NB4 (cell line): ENCODE results near the gene ATRAID.

Experiments used
- CTCF ChIP-seq: IDR thresholded peaks from one replicate; pipeline ENCODE4 v1.5.1; 2012; ENCODE audit warnings: low read depth, low read length
- MYC ChIP-seq: IDR thresholded peaks from 2 replicates; pipeline ENCODE4 v1.6.1; 2011; ENCODE audit warnings: low read depth, low read length
- POLR2A ChIP-seq: IDR thresholded peaks from 2 replicates; pipeline ENCODE4 v1.6.1; 2011; ENCODE audit warnings: mild to moderate bottlenecking; ENCODE audit not compliant: insufficient read length; ENCODE audit errors: extremely low read depth

- TF ChIP-seq CTCF (no peak), POLR2A (no peak), MYC (no peak; the same call in 1 of the 2 replicates)
These were observed 449 bp upstream of the ATRAID start for GRCh38 chr2:27211241-27211942.
